Ovary (tissue), 3 donors: Measurements from ENCODE around the gene NOC3L.

Experiments
- POLR2A ChIP-seq: fragments of 450-650 bp; IDR thresholded peaks from one replicate; pipeline ENCODE4 v1.6.1; 2017; ENCODE audit warnings: antibody characterized with exemption, mild to moderate bottlenecking, moderate library complexity
- TF ChIP-seq, protein P1 (sequence below), 3 donors: fragments of 450-650 bp in 2 of 3; fragments of 200-600 bp in 1 of 3; IDR thresholded peaks; one replicate each; pipeline versions ENCODE4 v1.5.1 to v1.8.0; 2016 to 2022; ENCODE audit warnings: antibody characterized with exemption in 3 of 3, mild to moderate bottlenecking in 1 of 3
- donor health status: DM: no; HTN: no; CAD: no.

DNA sequence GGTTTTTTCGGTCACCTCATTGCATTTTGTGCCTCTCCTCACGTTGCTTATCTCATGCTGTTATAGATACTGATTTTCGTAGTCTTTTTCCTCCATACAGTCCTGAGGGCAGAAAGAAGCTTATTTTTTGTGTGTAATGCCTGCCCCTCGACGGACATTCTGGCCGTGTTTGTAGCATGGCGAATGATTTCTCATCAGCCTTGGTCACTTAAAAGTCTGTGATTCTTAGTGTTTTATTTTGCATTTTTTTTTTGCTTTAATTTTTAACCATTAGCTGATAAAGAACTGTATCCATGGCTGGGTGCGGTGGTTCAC is 469 bp upstream of the NOC3L start:
- TF ChIP-seq, protein P1, sequence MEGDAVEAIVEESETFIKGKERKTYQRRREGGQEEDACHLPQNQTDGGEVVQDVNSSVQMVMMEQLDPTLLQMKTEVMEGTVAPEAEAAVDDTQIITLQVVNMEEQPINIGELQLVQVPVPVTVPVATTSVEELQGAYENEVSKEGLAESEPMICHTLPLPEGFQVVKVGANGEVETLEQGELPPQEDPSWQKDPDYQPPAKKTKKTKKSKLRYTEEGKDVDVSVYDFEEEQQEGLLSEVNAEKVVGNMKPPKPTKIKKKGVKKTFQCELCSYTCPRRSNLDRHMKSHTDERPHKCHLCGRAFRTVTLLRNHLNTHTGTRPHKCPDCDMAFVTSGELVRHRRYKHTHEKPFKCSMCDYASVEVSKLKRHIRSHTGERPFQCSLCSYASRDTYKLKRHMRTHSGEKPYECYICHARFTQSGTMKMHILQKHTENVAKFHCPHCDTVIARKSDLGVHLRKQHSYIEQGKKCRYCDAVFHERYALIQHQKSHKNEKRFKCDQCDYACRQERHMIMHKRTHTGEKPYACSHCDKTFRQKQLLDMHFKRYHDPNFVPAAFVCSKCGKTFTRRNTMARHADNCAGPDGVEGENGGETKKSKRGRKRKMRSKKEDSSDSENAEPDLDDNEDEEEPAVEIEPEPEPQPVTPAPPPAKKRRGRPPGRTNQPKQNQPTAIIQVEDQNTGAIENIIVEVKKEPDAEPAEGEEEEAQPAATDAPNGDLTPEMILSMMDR (IDR thresholded peaks at IDR 0.05), result no peak
- no peak for TF ChIP-seq POLR2A
